B cell (primary cell): Measurements from ENCODE around the gene UTP4.

ENCODE experiments used
- CTCF ChIP-seq: fragments of 200-600 bp; IDR thresholded peaks from one replicate; pipeline ENCODE4 v1.8.0; 2022; ENCODE audit warnings: antibody characterized with exemption, mild to moderate bottlenecking
- EZH2 ChIP-seq: IDR thresholded peaks from 2 replicates; pipeline ENCODE4 v1.6.1; 2012; ENCODE audit warnings: borderline replicate concordance, low read depth, mild to moderate bottlenecking, moderate library complexity, low read length; ENCODE audit not compliant: insufficient read depth, poor library complexity, severe bottlenecking

DNA sequence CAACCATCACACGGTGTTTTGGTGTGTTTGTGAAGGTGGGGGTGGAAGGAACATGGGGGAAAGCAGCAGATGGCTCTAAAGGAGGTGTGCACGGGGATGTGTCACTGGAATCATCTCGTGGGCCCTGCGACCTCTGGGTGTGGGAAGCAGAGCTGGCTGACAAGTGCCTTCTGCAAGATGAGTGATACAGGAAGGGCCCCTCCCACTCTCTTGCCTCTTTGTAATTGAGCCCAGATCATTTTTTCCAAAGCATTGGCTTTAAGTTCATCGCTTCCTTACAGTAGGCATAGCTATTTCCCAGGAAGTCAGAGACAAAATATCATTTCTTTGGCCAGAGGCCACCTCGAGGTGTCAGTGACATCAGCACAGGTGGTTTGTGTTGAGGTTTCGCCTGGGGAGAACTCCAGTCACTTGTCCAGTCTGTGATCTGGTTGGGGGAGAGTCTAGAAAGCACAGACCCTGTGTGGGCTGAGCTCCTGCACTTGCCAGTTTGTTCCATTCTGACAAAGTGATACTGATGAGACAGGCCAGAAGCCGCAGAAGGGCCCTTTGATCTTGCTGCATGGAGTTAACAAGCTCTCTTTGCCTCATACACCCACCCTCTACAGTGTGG is 33.9 kb downstream of the UTP4 start:
- TF ChIP-seq CTCF = no peak
- no peak for TF ChIP-seq EZH2
